ENCODE results near the gene BRI3.

Gene BRI3

DNA sequence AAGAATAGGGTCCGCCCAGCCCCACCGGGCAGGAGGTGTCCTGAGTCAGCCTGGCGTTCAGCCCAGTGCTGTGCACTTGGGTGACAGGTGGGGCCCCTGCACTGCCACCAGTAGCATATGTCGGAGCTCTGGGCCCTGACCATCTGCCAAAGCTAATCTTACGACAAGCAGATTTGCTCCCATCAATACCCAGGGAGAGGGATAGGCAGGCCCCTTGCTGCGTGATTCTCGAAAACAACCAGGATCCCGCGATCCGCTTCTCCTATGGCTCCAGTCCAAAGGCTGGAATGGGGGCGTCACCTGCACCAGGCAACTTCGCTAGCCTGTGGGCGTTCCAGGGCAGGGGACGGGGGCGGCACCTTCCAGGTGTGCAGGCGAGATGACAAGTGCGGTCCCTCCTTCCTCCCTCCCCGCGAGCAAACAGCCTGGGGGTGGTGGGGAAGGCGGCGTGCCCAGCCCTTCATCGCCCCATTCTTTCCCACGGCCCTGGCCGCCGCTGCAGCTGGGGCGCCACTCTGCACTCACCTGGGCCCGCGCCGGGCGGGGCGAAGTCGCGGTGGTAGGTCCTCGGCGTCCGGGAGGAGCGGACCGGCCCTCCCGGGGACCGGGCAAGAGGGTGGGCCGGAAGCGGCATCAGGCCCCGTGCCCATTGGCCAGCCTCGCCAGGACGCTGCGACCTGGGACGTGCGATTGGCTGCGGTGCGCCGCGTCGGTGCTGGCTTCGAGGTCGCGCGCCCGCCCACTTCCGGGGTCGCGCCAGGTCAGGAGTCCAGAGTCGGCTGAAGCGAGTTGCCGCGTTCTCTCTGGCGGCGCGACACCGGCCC is 29.7 kb upstream of the BRI3 start, which contains the start of gene TECPR1:
Gene TECPR1, minus strand, starts transcription at position 632 of the 824 bp plus-strand sequence. CDS start 6,086 bp downstream, outside the sequence.
- peak within 1 kb of the TSS; percentile 56 for H3K27ac ChIP-seq (replicated peaks)
- peak within 1 kb of the TSS; percentile 99 for H3K4me3 ChIP-seq (replicated peaks; ENCODE audit: insufficient read depth, low read length)
- TF ChIP-seq SPI1 (IDR thresholded peaks at IDR 0.05; ENCODE audit: borderline replicate concordance, low read depth), result no peak
- peak; percentile 83 for TF ChIP-seq GABPA (IDR thresholded peaks at IDR 0.05; ENCODE audit: low read depth)
- TF ChIP-seq POLR2AphosphoS5 (IDR thresholded peaks at IDR 0.05; ENCODE audit: low read depth), result 0 out of 2 replicates have a peak, but pooled peaks have one; percentile 25
- H3K27me3 ChIP-seq (ENCODE audit: insufficient read depth, poor library complexity, severe bottlenecking), result no peaks in the 10 kb centered on the region
- DNase-seq (ENCODE audit: low read depth in 1 of 2, low spot score in 1 of 2), result peak; percentile 84 to 90

DNA sequence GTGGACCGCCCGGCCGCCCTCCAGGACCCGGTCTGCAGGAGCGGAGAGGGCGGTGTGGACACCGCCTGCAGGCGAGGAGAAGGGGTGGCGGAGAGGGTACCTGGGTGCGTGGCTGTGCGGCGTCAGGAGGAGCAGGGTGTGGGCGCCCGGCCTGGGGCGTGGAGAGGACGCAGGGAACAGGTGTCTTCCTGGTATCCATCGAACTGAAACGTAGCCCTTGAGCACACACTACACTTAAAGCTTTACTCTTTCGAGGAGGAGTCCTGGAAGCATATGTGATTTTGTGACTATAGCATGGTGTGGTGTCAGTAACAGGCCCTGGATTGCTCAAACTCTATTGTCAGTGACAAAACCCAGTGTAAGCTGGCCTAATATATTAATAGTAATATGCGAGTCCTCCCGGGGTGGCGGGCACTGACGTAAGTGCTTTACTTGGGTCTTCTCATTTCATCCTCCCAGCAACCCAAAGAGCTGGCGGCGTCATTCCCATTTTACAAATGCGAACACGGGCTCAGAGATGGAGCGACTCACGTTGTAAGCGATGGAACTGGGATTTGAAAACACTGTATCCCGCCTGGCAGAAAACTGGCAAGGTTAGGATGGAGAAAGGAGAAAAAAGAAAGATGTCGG is 28.9 kb upstream of the BRI3 start:
- peak overlapping the region; percentile 99 for H3K4me3 ChIP-seq (replicated peaks; ENCODE audit: insufficient read depth, low read length)
- H3K27me3 ChIP-seq (ENCODE audit: insufficient read depth, poor library complexity, severe bottlenecking), result no peaks in the 10 kb centered on the region
- H3K27ac ChIP-seq (replicated peaks), result peak overlapping the region; percentile 56
- TF ChIP-seq, protein P1, sequence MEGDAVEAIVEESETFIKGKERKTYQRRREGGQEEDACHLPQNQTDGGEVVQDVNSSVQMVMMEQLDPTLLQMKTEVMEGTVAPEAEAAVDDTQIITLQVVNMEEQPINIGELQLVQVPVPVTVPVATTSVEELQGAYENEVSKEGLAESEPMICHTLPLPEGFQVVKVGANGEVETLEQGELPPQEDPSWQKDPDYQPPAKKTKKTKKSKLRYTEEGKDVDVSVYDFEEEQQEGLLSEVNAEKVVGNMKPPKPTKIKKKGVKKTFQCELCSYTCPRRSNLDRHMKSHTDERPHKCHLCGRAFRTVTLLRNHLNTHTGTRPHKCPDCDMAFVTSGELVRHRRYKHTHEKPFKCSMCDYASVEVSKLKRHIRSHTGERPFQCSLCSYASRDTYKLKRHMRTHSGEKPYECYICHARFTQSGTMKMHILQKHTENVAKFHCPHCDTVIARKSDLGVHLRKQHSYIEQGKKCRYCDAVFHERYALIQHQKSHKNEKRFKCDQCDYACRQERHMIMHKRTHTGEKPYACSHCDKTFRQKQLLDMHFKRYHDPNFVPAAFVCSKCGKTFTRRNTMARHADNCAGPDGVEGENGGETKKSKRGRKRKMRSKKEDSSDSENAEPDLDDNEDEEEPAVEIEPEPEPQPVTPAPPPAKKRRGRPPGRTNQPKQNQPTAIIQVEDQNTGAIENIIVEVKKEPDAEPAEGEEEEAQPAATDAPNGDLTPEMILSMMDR (IDR thresholded peaks at IDR 0.05; ENCODE audit: insufficient read depth, low read length), result no peak
- TF ChIP-seq, protein P2, sequence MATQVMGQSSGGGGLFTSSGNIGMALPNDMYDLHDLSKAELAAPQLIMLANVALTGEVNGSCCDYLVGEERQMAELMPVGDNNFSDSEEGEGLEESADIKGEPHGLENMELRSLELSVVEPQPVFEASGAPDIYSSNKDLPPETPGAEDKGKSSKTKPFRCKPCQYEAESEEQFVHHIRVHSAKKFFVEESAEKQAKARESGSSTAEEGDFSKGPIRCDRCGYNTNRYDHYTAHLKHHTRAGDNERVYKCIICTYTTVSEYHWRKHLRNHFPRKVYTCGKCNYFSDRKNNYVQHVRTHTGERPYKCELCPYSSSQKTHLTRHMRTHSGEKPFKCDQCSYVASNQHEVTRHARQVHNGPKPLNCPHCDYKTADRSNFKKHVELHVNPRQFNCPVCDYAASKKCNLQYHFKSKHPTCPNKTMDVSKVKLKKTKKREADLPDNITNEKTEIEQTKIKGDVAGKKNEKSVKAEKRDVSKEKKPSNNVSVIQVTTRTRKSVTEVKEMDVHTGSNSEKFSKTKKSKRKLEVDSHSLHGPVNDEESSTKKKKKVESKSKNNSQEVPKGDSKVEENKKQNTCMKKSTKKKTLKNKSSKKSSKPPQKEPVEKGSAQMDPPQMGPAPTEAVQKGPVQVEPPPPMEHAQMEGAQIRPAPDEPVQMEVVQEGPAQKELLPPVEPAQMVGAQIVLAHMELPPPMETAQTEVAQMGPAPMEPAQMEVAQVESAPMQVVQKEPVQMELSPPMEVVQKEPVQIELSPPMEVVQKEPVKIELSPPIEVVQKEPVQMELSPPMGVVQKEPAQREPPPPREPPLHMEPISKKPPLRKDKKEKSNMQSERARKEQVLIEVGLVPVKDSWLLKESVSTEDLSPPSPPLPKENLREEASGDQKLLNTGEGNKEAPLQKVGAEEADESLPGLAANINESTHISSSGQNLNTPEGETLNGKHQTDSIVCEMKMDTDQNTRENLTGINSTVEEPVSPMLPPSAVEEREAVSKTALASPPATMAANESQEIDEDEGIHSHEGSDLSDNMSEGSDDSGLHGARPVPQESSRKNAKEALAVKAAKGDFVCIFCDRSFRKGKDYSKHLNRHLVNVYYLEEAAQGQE (IDR thresholded peaks at IDR 0.05; ENCODE audit: insufficient replicate concordance, low read depth), result no peak
- no peak for TF ChIP-seq POLR2AphosphoS5 (IDR thresholded peaks at IDR 0.05; ENCODE audit: low read depth)
- no peak for TF ChIP-seq SPI1 (IDR thresholded peaks at IDR 0.05; ENCODE audit: borderline replicate concordance, low read depth)
- no peak for DNase-seq (ENCODE audit: low read depth in 1 of 2, low spot score in 1 of 2)

DNA sequence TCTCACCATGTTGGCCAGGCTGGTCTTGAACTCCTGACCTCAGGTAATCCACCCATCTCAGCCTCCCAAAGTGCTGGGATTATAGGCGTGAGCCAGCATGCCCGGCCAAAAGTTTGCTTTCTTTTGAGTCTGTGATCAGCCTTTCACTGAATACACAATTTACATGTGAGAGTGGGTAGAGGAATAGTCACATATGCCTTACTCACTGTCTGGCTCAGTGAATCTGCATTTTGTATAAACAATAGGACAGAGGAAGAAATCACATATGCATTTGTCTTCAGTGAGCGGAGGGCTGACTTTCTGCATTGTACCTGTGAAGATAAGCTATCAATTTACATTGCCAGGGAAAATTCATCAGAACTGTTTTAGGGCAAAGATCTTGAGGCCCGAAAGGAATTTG is 27.0 kb upstream of the BRI3 start:
- Histone ChIP-seq H3K27ac (replicated peaks) (no peak overlapping the region), H3K4me3 (replicated peaks; ENCODE audit: insufficient read depth, low read length) (no peak overlapping the region), H3K27me3 (ENCODE audit: insufficient read depth, poor library complexity, severe bottlenecking) (no peaks in the 10 kb centered on the region)
- TF ChIP-seq GABPA (IDR thresholded peaks at IDR 0.05; ENCODE audit: low read depth) (no peak), SPI1 (IDR thresholded peaks at IDR 0.05; ENCODE audit: borderline replicate concordance, low read depth) (no peak), POLR2AphosphoS5 (IDR thresholded peaks at IDR 0.05; ENCODE audit: low read depth) (no peak)
- TF ChIP-seq, protein P2 (IDR thresholded peaks at IDR 0.05; ENCODE audit: insufficient replicate concordance, low read depth), result no peak
- TF ChIP-seq, protein P1 (IDR thresholded peaks at IDR 0.05; ENCODE audit: insufficient read depth, low read length), result no peak
- DNase-seq (ENCODE audit: low read depth in 1 of 2, low spot score in 1 of 2), result no peak

DNA sequence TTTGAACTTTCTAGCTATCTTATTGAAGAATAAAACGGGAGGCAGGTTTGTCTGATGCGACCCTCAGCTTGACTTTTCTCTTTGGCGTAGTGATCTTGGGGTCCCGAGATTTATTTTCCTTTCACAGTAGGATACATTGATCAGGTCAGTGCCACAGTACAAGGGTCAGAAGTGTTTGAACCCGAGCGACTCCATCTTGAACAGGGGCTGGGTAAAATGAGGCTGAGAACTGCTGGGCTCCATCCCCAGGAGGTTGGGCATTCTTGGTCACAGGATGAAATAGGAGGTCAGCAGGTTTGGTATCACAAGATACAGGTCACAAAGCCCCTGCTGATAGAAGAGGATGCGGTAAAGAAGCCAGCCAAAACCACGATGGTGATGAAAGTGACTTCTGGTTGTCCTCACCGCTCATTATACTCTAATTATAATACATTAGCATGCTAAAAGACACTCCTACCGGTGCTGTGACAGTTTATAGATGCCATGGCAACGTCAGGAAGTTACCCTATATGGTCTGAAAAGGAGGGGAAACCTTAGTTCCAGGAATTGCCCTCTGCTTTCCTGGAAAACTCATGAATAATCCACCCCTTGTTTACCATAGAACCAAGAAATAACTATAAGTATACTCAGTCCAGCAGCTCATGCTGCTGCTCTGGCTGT is 26.4 kb upstream of the BRI3 start:
- TF ChIP-seq, protein P2 (IDR thresholded peaks at IDR 0.05; ENCODE audit: insufficient replicate concordance, low read depth), result no peak
- TF ChIP-seq, protein P1 (IDR thresholded peaks at IDR 0.05; ENCODE audit: insufficient read depth, low read length), result no peak
- TF ChIP-seq POLR2AphosphoS5 (IDR thresholded peaks at IDR 0.05; ENCODE audit: low read depth) (no peak), GABPA (IDR thresholded peaks at IDR 0.05; ENCODE audit: low read depth) (no peak), SPI1 (IDR thresholded peaks at IDR 0.05; ENCODE audit: borderline replicate concordance, low read depth) (no peak)
- H3K27me3 ChIP-seq (ENCODE audit: insufficient read depth, poor library complexity, severe bottlenecking), result no peaks in the 10 kb centered on the region
- no peak overlapping the region for H3K4me3 ChIP-seq (replicated peaks; ENCODE audit: insufficient read depth, low read length)
- no peak overlapping the region for H3K27ac ChIP-seq (replicated peaks)
- DNase-seq (ENCODE audit: low read depth in 1 of 2, low spot score in 1 of 2), result no peak

All from HL-60 (cell line).